Hepatocyte (in vitro differentiated cells): ENCODE measurements around the gene CROCC2. TPM values are rescaled to one million over a fixed set of nuclear protein-coding genes. Genes with fewer than 3 reads are reported as not detected.

Experiments used
- DNase-seq: peaks from one replicate; pipeline ENCODE4 v3.0.0-alpha.2; 2016; ENCODE audit warnings: low spot score
- H2AFZ ChIP-seq: fragments of 200-600 bp; sonication (generic); 2 replicates; pipeline ENCODE4 v1.6.0; 2016; ENCODE audit warnings: antibody characterized with exemption, mild to moderate bottlenecking
- H3K27ac ChIP-seq: fragments of 200-600 bp; sonication (generic); 2 replicates; pipeline ENCODE4 v1.5.1; 2016; ENCODE audit warnings: mild to moderate bottlenecking
- H3K27me3 ChIP-seq: fragments of 200-600 bp; sonication (generic); 2 replicates; pipeline ENCODE4 v1.6.1; 2016
- H3K36me3 ChIP-seq: fragments of 200-600 bp; sonication (generic); replicated peaks from 2 replicates; pipeline ENCODE4 v1.5.1; 2016; ENCODE audit warnings: low read depth; ENCODE audit not compliant: insufficient read depth
- H3K4me1 ChIP-seq: fragments of 200-600 bp; sonication (generic); 2 replicates; pipeline ENCODE4 v1.5.1; 2016; ENCODE audit warnings: mild to moderate bottlenecking, moderate library complexity; ENCODE audit not compliant: insufficient read depth
- H3K4me2 ChIP-seq: fragments of 200-600 bp; sonication (generic); 2 replicates; pipeline ENCODE4 v1.6.0; 2016
- H3K4me3 ChIP-seq: fragments of 200-600 bp; sonication (generic); 2 replicates; pipeline ENCODE4 v1.5.1; 2016; ENCODE audit warnings: mild to moderate bottlenecking
- H3K79me2 ChIP-seq: fragments of 200-600 bp; sonication (generic); 2 replicates; pipeline ENCODE4 v1.6.0; 2017; ENCODE audit warnings: mild to moderate bottlenecking
- H3K9me2 ChIP-seq: fragments of 200-600 bp; sonication (generic); replicated peaks from 2 replicates; pipeline ENCODE4 v1.6.0; 2017; ENCODE audit warnings: mild to moderate bottlenecking; ENCODE audit not compliant: insufficient read depth
- H3K9me3 ChIP-seq: fragments of 200-600 bp; sonication (generic); 2 replicates; pipeline ENCODE4 v1.5.1; 2016; ENCODE audit warnings: low read depth, mild to moderate bottlenecking
- H4K20me1 ChIP-seq: fragments of 200-600 bp; sonication (generic); 2 replicates; pipeline ENCODE4 v1.6.0; 2016; ENCODE audit warnings: mild to moderate bottlenecking; ENCODE audit not compliant: insufficient read depth, poor library complexity, severe bottlenecking
- EZH2 ChIP-seq: fragments of 200-600 bp; sonication (generic); IDR thresholded peaks from 2 replicates; pipeline ENCODE4 v1.6.1; 2016; ENCODE audit warnings: antibody characterized with exemption, mild to moderate bottlenecking, borderline replicate concordance
- EZH2phosphoT487 ChIP-seq: fragments of 200-600 bp; sonication (generic); IDR thresholded peaks from one replicate; pipeline ENCODE4 v1.6.1; 2018; ENCODE audit warnings: antibody characterized with exemption, mild to moderate bottlenecking, low read depth, moderate library complexity; ENCODE audit not compliant: unreplicated experiment, severe bottlenecking
- WGBS: methylation state at CpG from one replicate; pipeline ENCODE4 v1.1.6; 2016; ENCODE audit warnings: low lambda C conversion rate; ENCODE audit errors: missing lambda C conversion rate; 5-methylcytosine and 5-hydroxymethylcytosine counted together
- polyA plus RNA-seq: library from polyadenylated mRNA; unstranded; fragments of >200 nt; fragmentation: Nextera tagmentation; extraction: Ambion mirVana; gene quantifications from 2 replicates; pipeline ENCODE4 v1.2.1, GENCODE V29; 2016
- total RNA-seq: library from RNA; depleted of rRNA; stranded (reverse); fragments of >200 nt; gene quantifications from 2 replicates; pipeline ENCODE4 v1.2.3, GENCODE V29; 2014
- TF ChIP-seq, protein P1 (sequence below): fragments of 200-600 bp; sonication (generic); IDR thresholded peaks from 2 replicates; pipeline ENCODE4 v1.5.1; 2016; ENCODE audit warnings: antibody characterized with exemption, mild to moderate bottlenecking; ENCODE audit not compliant: poor library complexity

Gene CROCC2
- total and polyA plus RNA-seq, 2 experiments from 2014 or later: 0.04 to 0.10 TPM

DNA sequence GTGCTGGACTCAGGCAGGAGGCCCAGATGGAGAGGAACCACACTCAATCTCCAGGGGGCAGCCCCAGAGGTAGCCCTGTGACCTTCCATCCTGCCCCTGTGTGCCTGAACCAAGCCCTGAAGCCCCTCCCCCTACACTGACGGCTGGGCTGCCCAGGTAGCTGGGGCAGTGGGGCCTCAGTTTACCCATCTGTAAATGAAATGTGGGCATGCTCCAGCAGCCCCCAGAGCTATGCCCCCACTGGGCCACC is 15.8 kb downstream of the CROCC2 start:
- TF ChIP-seq EZH2 (no peak), EZH2phosphoT487 (no peak)
- TF ChIP-seq, protein P1, sequence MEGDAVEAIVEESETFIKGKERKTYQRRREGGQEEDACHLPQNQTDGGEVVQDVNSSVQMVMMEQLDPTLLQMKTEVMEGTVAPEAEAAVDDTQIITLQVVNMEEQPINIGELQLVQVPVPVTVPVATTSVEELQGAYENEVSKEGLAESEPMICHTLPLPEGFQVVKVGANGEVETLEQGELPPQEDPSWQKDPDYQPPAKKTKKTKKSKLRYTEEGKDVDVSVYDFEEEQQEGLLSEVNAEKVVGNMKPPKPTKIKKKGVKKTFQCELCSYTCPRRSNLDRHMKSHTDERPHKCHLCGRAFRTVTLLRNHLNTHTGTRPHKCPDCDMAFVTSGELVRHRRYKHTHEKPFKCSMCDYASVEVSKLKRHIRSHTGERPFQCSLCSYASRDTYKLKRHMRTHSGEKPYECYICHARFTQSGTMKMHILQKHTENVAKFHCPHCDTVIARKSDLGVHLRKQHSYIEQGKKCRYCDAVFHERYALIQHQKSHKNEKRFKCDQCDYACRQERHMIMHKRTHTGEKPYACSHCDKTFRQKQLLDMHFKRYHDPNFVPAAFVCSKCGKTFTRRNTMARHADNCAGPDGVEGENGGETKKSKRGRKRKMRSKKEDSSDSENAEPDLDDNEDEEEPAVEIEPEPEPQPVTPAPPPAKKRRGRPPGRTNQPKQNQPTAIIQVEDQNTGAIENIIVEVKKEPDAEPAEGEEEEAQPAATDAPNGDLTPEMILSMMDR: no peak
- no peaks in the 10 kb centered on the region for H3K9me3 ChIP-seq
- H3K27ac ChIP-seq: no peak overlapping the region
- DNase-seq: no peak
- peaks cover 8% of the 10 kb centered on the region for H3K4me1 ChIP-seq
- no peaks in the 10 kb centered on the region for H3K79me2 ChIP-seq
- H3K9me2 ChIP-seq: no peaks in the 10 kb centered on the region
- no peak overlapping the region for H3K4me2 ChIP-seq
- no peaks in the 10 kb centered on the region for H4K20me1 ChIP-seq
- no peaks in the 10 kb centered on the region for H3K36me3 ChIP-seq
- WGBS: 86% methylated on average over 1 of the region's 1 CpG
- no peak overlapping the region for H3K4me3 ChIP-seq
- no peaks in the 10 kb centered on the region for H3K27me3 ChIP-seq
- no peak overlapping the region for H2AFZ ChIP-seq

DNA sequence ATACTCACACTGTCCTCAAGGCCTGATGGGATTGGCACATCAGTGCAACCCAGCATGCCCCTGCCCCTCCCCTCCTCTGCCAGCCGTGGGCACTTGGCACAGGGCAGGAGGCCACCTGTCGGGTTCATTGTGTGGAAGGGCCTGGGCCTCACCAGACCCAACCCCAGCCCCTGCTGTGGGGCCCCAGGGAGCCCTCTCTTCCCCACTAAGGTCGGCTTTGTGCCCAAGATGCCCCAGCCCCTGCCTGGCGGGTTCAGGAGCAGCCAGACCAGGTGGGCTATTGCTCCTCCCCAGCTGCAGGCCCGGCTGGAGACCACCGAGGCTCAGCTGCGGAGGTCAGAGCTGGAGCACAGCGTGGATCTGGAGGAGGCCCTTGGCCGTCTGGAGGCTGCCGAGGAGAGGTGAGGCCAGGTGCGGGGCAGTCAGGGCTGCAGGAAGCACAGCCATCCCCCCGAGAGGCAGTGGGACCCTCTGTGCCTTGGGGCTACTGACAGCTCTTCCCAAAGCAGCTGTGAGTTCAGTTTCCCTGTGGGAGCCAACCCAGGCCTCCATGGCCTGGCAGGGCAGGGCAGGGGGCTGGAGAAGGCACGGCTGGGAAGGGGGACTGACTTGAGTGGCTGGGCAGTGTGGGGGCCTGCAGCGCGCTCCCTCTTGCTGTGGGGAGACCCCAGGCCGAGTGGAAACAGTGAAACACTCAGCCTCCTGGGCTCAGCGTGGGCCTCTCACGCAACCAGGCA is 16.3 kb downstream of the CROCC2 start:
- H3K27me3 ChIP-seq: no peaks in the 10 kb centered on the region
- no peaks in the 10 kb centered on the region for H3K9me2 ChIP-seq
- H3K4me3 ChIP-seq: no peak overlapping the region
- H3K36me3 ChIP-seq: no peaks in the 10 kb centered on the region
- no peak for TF ChIP-seq EZH2
- TF ChIP-seq, protein P1: no peak
- TF ChIP-seq EZH2phosphoT487: no peak
- no peak for DNase-seq
- no peak overlapping the region for H3K4me2 ChIP-seq
- H3K9me3 ChIP-seq: no peaks in the 10 kb centered on the region
- 86% methylated on average over 17 of the region's 18 CpGs for WGBS
- H3K79me2 ChIP-seq: no peaks in the 10 kb centered on the region
- no peak overlapping the region for H2AFZ ChIP-seq
- no peaks in the 10 kb centered on the region for H4K20me1 ChIP-seq
- peaks cover 3% of the 10 kb centered on the region for H3K4me1 ChIP-seq
- H3K27ac ChIP-seq: no peak overlapping the region

DNA sequence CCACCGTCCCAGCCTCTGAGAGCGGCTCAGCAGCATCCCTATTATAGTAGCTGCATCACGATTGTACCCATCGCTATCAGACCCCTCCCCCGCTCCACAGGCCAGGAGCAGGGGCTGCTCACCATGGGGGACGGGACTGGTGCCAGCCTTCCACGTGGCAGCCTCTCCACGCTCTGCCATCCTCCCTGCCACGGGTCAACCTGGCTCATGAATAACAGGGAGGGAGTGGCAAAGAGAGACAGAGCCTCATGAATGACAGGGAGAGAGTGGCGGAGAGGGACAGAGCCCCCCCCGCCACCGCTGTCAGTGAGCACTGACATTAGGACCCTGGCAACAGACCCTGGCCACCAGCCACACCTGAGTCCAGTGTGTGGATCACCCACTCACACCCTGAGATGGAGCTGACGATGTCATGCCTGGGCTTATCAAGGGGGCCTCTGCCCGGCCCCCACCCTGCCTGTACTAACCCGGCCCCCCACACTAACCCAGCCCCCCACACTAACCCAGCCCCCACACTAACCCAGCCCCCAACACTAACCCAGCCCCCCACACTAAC is 16.9 kb downstream of the CROCC2 start:
- no peak overlapping the region for H3K4me2 ChIP-seq

More for the DNA sequence above, 16.9 kb downstream of the CROCC2 start:
- Histone ChIP-seq H3K27ac (no peak overlapping the region), H3K9me3 (no peaks in the 10 kb centered on the region), H2AFZ (no peak overlapping the region), H3K27me3 (no peaks in the 10 kb centered on the region), H4K20me1 (no peaks in the 10 kb centered on the region), H3K9me2 (no peaks in the 10 kb centered on the region), H3K4me3 (no peak overlapping the region), H3K4me1 (no peaks in the 10 kb centered on the region), H3K79me2 (no peaks in the 10 kb centered on the region), H3K36me3 (no peaks in the 10 kb centered on the region)
- no peak for DNase-seq
- 73% methylated on average over 13 of the region's 15 CpGs for WGBS
- TF ChIP-seq, protein P1: no peak
- TF ChIP-seq EZH2 (no peak), EZH2phosphoT487 (no peak)
